ENCODE measurements around the gene FRMD4A.

- TF ChIP-seq YY1 (IDR thresholded peaks at IDR 0.05; ENCODE audit: low read depth), result no peak
- no peak for TF ChIP-seq TAF1 (IDR thresholded peaks at IDR 0.05; ENCODE audit: low read depth)
- no peak for TF ChIP-seq CEBPB (IDR thresholded peaks at IDR 0.05)
- TF ChIP-seq, protein P1, sequence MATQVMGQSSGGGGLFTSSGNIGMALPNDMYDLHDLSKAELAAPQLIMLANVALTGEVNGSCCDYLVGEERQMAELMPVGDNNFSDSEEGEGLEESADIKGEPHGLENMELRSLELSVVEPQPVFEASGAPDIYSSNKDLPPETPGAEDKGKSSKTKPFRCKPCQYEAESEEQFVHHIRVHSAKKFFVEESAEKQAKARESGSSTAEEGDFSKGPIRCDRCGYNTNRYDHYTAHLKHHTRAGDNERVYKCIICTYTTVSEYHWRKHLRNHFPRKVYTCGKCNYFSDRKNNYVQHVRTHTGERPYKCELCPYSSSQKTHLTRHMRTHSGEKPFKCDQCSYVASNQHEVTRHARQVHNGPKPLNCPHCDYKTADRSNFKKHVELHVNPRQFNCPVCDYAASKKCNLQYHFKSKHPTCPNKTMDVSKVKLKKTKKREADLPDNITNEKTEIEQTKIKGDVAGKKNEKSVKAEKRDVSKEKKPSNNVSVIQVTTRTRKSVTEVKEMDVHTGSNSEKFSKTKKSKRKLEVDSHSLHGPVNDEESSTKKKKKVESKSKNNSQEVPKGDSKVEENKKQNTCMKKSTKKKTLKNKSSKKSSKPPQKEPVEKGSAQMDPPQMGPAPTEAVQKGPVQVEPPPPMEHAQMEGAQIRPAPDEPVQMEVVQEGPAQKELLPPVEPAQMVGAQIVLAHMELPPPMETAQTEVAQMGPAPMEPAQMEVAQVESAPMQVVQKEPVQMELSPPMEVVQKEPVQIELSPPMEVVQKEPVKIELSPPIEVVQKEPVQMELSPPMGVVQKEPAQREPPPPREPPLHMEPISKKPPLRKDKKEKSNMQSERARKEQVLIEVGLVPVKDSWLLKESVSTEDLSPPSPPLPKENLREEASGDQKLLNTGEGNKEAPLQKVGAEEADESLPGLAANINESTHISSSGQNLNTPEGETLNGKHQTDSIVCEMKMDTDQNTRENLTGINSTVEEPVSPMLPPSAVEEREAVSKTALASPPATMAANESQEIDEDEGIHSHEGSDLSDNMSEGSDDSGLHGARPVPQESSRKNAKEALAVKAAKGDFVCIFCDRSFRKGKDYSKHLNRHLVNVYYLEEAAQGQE (IDR thresholded peaks at IDR 0.05; ENCODE audit: low read depth), result no peak
- TF ChIP-seq RAD21 (IDR thresholded peaks at IDR 0.05; ENCODE audit: low read depth), result no peak
- no peak for TF ChIP-seq ZBTB7A (IDR thresholded peaks at IDR 0.05; ENCODE audit: low read depth)
- no peak for TF ChIP-seq EP300 (IDR thresholded peaks at IDR 0.05; ENCODE audit: borderline replicate concordance)
- no peak for TF ChIP-seq EGR1 (IDR thresholded peaks at IDR 0.05)
- TF ChIP-seq, protein P2, sequence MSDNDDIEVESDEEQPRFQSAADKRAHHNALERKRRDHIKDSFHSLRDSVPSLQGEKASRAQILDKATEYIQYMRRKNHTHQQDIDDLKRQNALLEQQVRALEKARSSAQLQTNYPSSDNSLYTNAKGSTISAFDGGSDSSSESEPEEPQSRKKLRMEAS (IDR thresholded peaks at IDR 0.05), result no peak
- TF ChIP-seq TEAD4 (IDR thresholded peaks at IDR 0.05), result no peak
- no peak for TF ChIP-seq CREB1 (IDR thresholded peaks at IDR 0.05; ENCODE audit: low read depth)
- no peak for TF ChIP-seq TCF12 (IDR thresholded peaks at IDR 0.05; ENCODE audit: low read depth)
Observed at GRCh38 chr10:13681528-13681927, 649.2 kb downstream of the FRMD4A start.

Measured in Ishikawa (cell line).